SK-N-SH (cell line): ENCODE results near the gene LGALS3BP. TPM values are rescaled to one million over a fixed set of nuclear protein-coding genes. Genes with fewer than 3 reads are reported as not detected.

Experiments
- CTCF ChIA-PET: fragments of 300-600, 350-600 bp; formaldehyde crosslinking; extraction: SDS; loops from one replicate; lab custom pipeline; 2021; lab: Yijun Ruan, JAX
- POLR2A ChIA-PET: fragments of 350-600 bp; sonication (Branson Sonifier 250); formaldehyde crosslinking; extraction: SDS; loops from one replicate; lab custom pipeline; 2020; ENCODE audit warnings: antibody characterized with exemption, inconsistent platforms; lab: Yijun Ruan, JAX
- DNase-seq: peaks from one replicate; pipeline ENCODE4 v3.0.0; 2012
- H2AFZ ChIP-seq: fragments of 200-600 bp; sonication (generic); 2 replicates; pipeline ENCODE4 v1.8.1; 2016; ENCODE audit warnings: antibody characterized with exemption, mild to moderate bottlenecking, low read depth
- H3F3A ChIP-seq: fragments of 200-600 bp; sonication (generic); replicated peaks from 2 replicates; pipeline ENCODE3; 2016; ENCODE audit warnings: antibody characterized with exemption, mild to moderate bottlenecking; ENCODE audit not compliant: insufficient read depth
- H3K27ac ChIP-seq, 2 experiments: fragments of 200-500 bp in 1 of 2; fragments of 200-600 bp in 1 of 2; sonication (Bioruptor generic) in 1 of 2; sonication (generic), shearing (Covaris generic) in 1 of 2; 2 replicates each; pipeline versions ENCODE4 v1.5.1 to v1.6.1; 2014 to 2016; ENCODE audit warnings: low read depth in 2 of 2, inconsistent platforms in 1 of 2, low read length in 1 of 2, mild to moderate bottlenecking in 1 of 2, mixed read lengths in 1 of 2
- H3K27me3 ChIP-seq: fragments of 200-600 bp; sonication (generic), shearing (Covaris generic); 2 replicates; pipeline ENCODE4 v1.6.1; 2016; ENCODE audit warnings: mixed run types; ENCODE audit not compliant: insufficient read depth
- H3K36me3 ChIP-seq, 2 experiments: fragments of 200-500 bp in 1 of 2; fragments of 200-600 bp in 1 of 2; sonication (Bioruptor generic) in 1 of 2; sonication (generic) in 1 of 2; replicated peaks in 1 of 2; 2 replicates each; pipeline versions ENCODE3 to v1.5.1; 2014 to 2016; ENCODE audit warnings: low read length in 1 of 2, mild to moderate bottlenecking in 1 of 2; ENCODE audit not compliant: insufficient read depth in 2 of 2, control insufficient read depth in 1 of 2
- H3K4me1 ChIP-seq, 2 experiments: fragments of 200-500 bp in 1 of 2; fragments of 200-600 bp in 1 of 2; sonication (Bioruptor generic) in 1 of 2; sonication (generic), shearing (Covaris generic) in 1 of 2; 2 replicates each; pipeline versions ENCODE4 v1.5.1 to v1.6.1; 2014 to 2016; ENCODE audit warnings: low read depth in 1 of 2, low read length in 1 of 2, mixed run types in 1 of 2; ENCODE audit not compliant: insufficient read depth in 2 of 2, control insufficient read depth in 1 of 2
- H3K4me2 ChIP-seq: fragments of 200-600 bp; sonication (generic), shearing (Covaris generic); 2 replicates; pipeline ENCODE4 v1.6.1; 2017; ENCODE audit warnings: mixed run types
- H3K4me3 ChIP-seq, 2 experiments: fragments of 200-500 bp in 1 of 2; fragments of 200-600 bp in 1 of 2; sonication (Bioruptor generic) in 1 of 2; sonication (generic), shearing (Covaris generic) in 1 of 2; 2 replicates each; pipeline versions ENCODE4 v1.5.1 to v1.8.1; 2014 to 2016; ENCODE audit warnings: low read depth in 2 of 2, inconsistent platforms in 1 of 2, low read length in 1 of 2, mild to moderate bottlenecking in 1 of 2, mixed read lengths in 1 of 2, moderate library complexity in 1 of 2
- H3K79me2 ChIP-seq: fragments of 200-600 bp; sonication (generic); 2 replicates; pipeline ENCODE4 v1.8.1; 2017; ENCODE audit warnings: mild to moderate bottlenecking; ENCODE audit not compliant: insufficient read depth
- H3K9ac ChIP-seq: fragments of 200-600 bp; sonication (generic); 2 replicates; pipeline ENCODE4 v1.6.1; 2017; ENCODE audit warnings: mixed run types
- H3K9me2 ChIP-seq: fragments of 200-600 bp; sonication (generic); 2 replicates; pipeline ENCODE4 v1.6.1; 2017; ENCODE audit warnings: mixed run types
- H3K9me3 ChIP-seq: fragments of 200-600 bp; sonication (generic); 2 replicates; pipeline ENCODE4 v1.6.1; 2017; ENCODE audit warnings: mixed run types, mild to moderate bottlenecking, moderate library complexity
- H4K20me1 ChIP-seq: fragments of 200-600 bp; sonication (generic); 2 replicates; pipeline ENCODE4 v1.6.1; 2017; ENCODE audit warnings: mild to moderate bottlenecking, mixed run types; ENCODE audit not compliant: insufficient read depth
- CHD2 ChIP-seq: fragments of 150-350 bp; IDR thresholded peaks from 2 replicates; pipeline ENCODE4 v1.6.1; 2018; ENCODE audit warnings: low read length; ENCODE audit not compliant: partially characterized antibody
- CTCF ChIP-seq: fragments of 200-600 bp; sonication (generic); IDR thresholded peaks from 2 replicates; pipeline ENCODE4 v1.6.1; 2017; ENCODE audit warnings: antibody characterized with exemption, mild to moderate bottlenecking, moderate library complexity
- EZH2phosphoT487 ChIP-seq: fragments of 200-600 bp; sonication (generic); IDR thresholded peaks from 2 replicates; pipeline ENCODE4 v1.6.1; 2017; ENCODE audit warnings: low read depth, mixed run types, mild to moderate bottlenecking, antibody characterized with exemption, moderate library complexity, borderline replicate concordance
- GABPA ChIP-seq: IDR thresholded peaks from 2 replicates; pipeline ENCODE4 v1.4.0; 2012; ENCODE audit warnings: low read depth, mild to moderate bottlenecking
- JUND ChIP-seq: IDR thresholded peaks from 2 replicates; pipeline ENCODE4 v1.4.0; 2012
- RAD21 ChIP-seq: IDR thresholded peaks from 2 replicates; pipeline ENCODE4 v1.6.1; 2012; ENCODE audit warnings: mild to moderate bottlenecking, low read length
- RFX5 ChIP-seq: IDR thresholded peaks from 2 replicates; pipeline ENCODE4 v1.6.1; 2012; ENCODE audit warnings: mild to moderate bottlenecking, improper control_type of control experiment, low read length
- SMC3 ChIP-seq: IDR thresholded peaks from 2 replicates; pipeline ENCODE4 v1.6.1; 2012; ENCODE audit warnings: low read depth, low read length, improper control_type of control experiment
- WGBS: methylation state at CpG from one replicate; pipeline ENCODE4 v1.1.6; 2017; ENCODE audit warnings: low lambda C conversion rate; 5-methylcytosine and 5-hydroxymethylcytosine counted together
- polyA plus RNA-seq, 3 experiments: library from polyadenylated mRNA; depleted of rRNA; stranded (reverse); fragments of >200 nt; gene quantifications; 2 replicates each; pipeline ENCODE4 v1.2.3, GENCODE V29; 2012

LGALS3BP gene
- polyA plus RNA-seq, 1 of the 3 experiments (the other 2 are of a cell fraction): 579 TPM

GRCh38 chr17:78986048-78986648 lies 6.4 kb upstream of the LGALS3BP start:
- Histone ChIP-seq H3K4me2 (peak overlapping the region; percentile 59; the same call in 1 of the 2 replicates), H3K79me2 (no peaks in the 10 kb centered on the region), H4K20me1 (no peaks in the 10 kb centered on the region), H3K9me3 (no peaks in the 10 kb centered on the region), H3K9ac (no peak overlapping the region), H2AFZ (no peak overlapping the region), H3K9me2 (no peaks in the 10 kb centered on the region), H3K27ac (no peak overlapping the region), H3F3A (peaks cover 12% of the 10 kb centered on the region), H3K36me3 (peaks cover 10 to 11% of the 10 kb centered on the region in 2 experiments), H3K4me3 (no peak overlapping the region), H3K4me1 (peaks cover 10% of the 10 kb centered on the region in 2 experiments; a peak in 3 of 4 replicates), H3K27me3 (no peaks in the 10 kb centered on the region)
- CTCF ChIA-PET: interaction anchor here (0.8 to 11.7 kb wide), 10 partner anchors 9 to 406 kb away, joined by 3 to 133 read pairs (median 4); no protein-coding TSS in a partner anchor
- TF ChIP-seq JUND (no peak), SMC3 (peak; percentile 19; the same call in 1 of the 2 replicates), RFX5 (no peak), CTCF (peak; percentile 14; the same call in 1 of the 2 replicates), RAD21 (peak; percentile 49)
- DNase-seq: no peak
- WGBS: 91% methylated on average over 6 of the region's 6 CpGs
- POLR2A ChIA-PET: no interaction called here

- no peaks in the 10 kb centered on the region for H3K9me3 ChIP-seq
- H3K36me3 ChIP-seq: peaks cover 3 to 4% of the 10 kb centered on the region in 2 experiments
- DNase-seq: no peak
- H3K27me3 ChIP-seq: no peaks in the 10 kb centered on the region
- ChIA-PET CTCF (interaction anchor here (0.8 to 11.7 kb wide), 4 partner anchors 10 to 57 kb away, joined by 3 to 133 read pairs (median 6); no protein-coding TSS in a partner anchor), POLR2A (no interaction called here)
- WGBS: 96% methylated on average over 5 of the region's 5 CpGs
- H3K9me2 ChIP-seq: no peaks in the 10 kb centered on the region
- peaks cover 15% of the 10 kb centered on the region for H3F3A ChIP-seq
- no peak overlapping the region for H2AFZ ChIP-seq
- H3K27ac ChIP-seq: no peak overlapping the region
- no peak overlapping the region for H3K4me2 ChIP-seq
- no peak overlapping the region for H3K9ac ChIP-seq
- H3K4me1 ChIP-seq: peaks cover 10 to 18% of the 10 kb centered on the region in 2 experiments; a peak in 3 of 4 replicates
- no peaks in the 10 kb centered on the region for H3K79me2 ChIP-seq
- TF ChIP-seq EZH2phosphoT487 (no peak), CHD2 (no peak), GABPA (no peak)
- no peaks in the 10 kb centered on the region for H4K20me1 ChIP-seq
- no peak overlapping the region for H3K4me3 ChIP-seq
These were observed 5.7 kb upstream of the LGALS3BP start for GRCh38 chr17:78985395-78985794.
